Mucosa of descending colon (tissue), 3 donors: ENCODE data around the gene DACT1. TPM values are rescaled to one million over a fixed set of nuclear protein-coding genes. Genes with fewer than 3 reads are reported as not detected.
A peak's percentile ranks its signal among the peaks of the same experiment; 100 is the strongest.

Experiments
- ATAC-seq: fragments of 200-7000 bp; cut with Tn5 transposase; one replicate; pipeline ENCODE4 v1.9.1; 2020; ENCODE audit warnings: mild to moderate bottlenecking, moderate library complexity
- DNase-seq, 3 donors: peaks; one replicate each; pipeline ENCODE4 v3.0.0-alpha.2; 2020
- H3K36me3 ChIP-seq: fragments of 200-600 bp; one replicate; pipeline ENCODE4 v1.8.0; 2021; ENCODE audit warnings: low read depth, mild to moderate bottlenecking
- H3K4me1 ChIP-seq: fragments of 200-600 bp; one replicate; pipeline ENCODE4 v1.8.0; 2021; ENCODE audit warnings: low read depth, mild to moderate bottlenecking
- H3K4me3 ChIP-seq: fragments of 200-600 bp; one replicate; pipeline ENCODE4 v1.8.0; 2021; ENCODE audit warnings: mild to moderate bottlenecking
- H3K9me3 ChIP-seq: fragments of 200-600 bp; one replicate; pipeline ENCODE4 v1.8.0; 2021; ENCODE audit warnings: mild to moderate bottlenecking
- CTCF ChIP-seq: fragments of 200-600 bp; IDR thresholded peaks from one replicate; pipeline ENCODE4 v1.8.0; 2022; ENCODE audit warnings: antibody characterized with exemption, mild to moderate bottlenecking
- intact Hi-C, 2 donors: fragments of 100-400 bp; cut with DNase I in 1 of 2; cut with micrococcal nuclease in 1 of 2; formaldehyde crosslinking; loops; one replicate each; pipeline versions ENCODE4 v1.11.0 to v1.11.1; 2022; cut with DNase I, micrococcal nuclease
- total RNA-seq, 3 donors: library from RNA; stranded (reverse); fragmentation: NEBNext Ultra II Directional in 2 of 3; extraction: Animal tissue kit (Norgen Biotek cat#: 25700) in 2 of 3; gene quantifications; one replicate each; pipeline versions ENCODE4 v1.2.1 to v1.2.4, GENCODE V29; 2021 to 2023
- donor health status: DM: no; HTN: no; CAD: no; lungs with moderate emphysema.
- donor health status: DM: no; HTN: no; CAD: no.
- donor health status: DM: no; HTN: yes; CAD: no.

The DACT1 gene
- total RNA-seq, 3 donors from 2014 or later, result 2.3 to 7.2 (median 3.0) TPM

DNA sequence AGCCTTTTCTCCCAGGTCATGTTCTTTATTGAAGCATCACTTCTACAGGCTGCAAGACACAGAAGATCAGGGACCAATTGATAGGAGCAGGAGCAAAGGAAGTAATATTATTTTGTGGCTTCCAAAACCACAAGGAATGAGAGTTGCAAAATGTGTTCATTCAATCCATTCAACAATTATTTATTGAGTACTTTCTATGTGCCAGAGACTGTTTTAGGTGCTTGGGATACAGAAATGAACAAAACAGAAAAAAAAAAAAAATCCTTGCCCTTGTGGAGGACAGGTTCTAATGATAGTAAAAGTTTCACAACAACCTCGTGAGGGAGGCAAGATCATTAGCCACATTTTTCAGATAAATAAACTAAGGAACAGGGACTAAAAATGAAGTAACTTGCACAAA is 20.1 kb upstream of the DACT1 start:
- no peak overlapping the region for H3K4me3 ChIP-seq
- no peaks in the 10 kb centered on the region for H3K9me3 ChIP-seq
- intact Hi-C loops, result no loop called here
- DNase-seq, result no peak
- no peak for TF ChIP-seq CTCF
- no peaks in the 10 kb centered on the region for H3K36me3 ChIP-seq
- H3K4me1 ChIP-seq, result no peaks in the 10 kb centered on the region
- no peak for ATAC-seq

DNA sequence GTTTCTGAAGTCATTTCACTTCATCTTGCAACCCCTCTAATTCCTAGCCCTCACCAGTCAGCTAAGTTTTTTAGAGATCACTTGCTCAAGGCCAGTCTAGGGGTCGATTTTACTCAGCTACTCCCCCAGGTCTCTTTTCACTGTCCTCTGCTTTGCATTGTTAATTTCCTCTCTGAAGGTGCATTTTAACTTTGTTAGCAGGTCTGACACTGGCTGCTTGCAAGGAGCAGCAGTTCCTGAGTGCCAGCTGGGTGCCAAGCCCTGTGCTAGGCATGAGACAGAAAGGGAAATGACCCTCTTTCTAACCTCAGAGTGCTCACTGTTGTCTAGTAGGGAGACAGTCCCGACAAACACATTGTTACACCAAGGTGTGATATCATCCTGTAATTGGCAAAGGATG is 17.8 kb upstream of the DACT1 start:
- no peak for ATAC-seq
- intact Hi-C loops, result no loop called here
- H3K36me3 ChIP-seq, result no peaks in the 10 kb centered on the region

DNA sequence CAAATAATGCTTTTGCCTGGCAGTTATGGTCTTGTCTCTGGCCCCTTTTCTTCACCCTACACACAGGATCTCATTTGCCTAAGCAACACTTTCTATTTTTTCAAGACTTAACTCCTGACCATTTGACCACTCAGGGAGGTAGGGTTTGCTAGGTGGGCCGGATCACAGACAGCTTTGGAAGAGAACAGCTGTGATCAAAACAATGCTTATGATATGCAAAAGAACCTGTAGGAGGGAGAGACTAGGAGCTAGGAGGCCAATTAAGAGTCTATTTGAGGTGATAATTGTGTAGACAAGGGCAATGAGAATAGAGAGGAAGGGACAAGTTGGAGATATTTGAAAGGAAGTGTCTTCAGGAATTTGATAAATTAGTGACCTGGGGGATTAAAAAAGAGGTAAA is 12.3 kb upstream of the DACT1 start:
- Histone ChIP-seq H3K36me3 (no peaks in the 10 kb centered on the region), H3K9me3 (no peaks in the 10 kb centered on the region), H3K4me1 (no peaks in the 10 kb centered on the region), H3K4me3 (no peak overlapping the region)
- no peak for DNase-seq
- ATAC-seq, result no peak
- intact Hi-C loops, result no loop called here
- no peak for TF ChIP-seq CTCF

More for the DNA sequence above, 17.8 kb upstream of the DACT1 start:
- DNase-seq, result no peak
- H3K9me3 ChIP-seq, result no peaks in the 10 kb centered on the region
- no peak overlapping the region for H3K4me3 ChIP-seq
- TF ChIP-seq CTCF, result no peak
- H3K4me1 ChIP-seq, result no peaks in the 10 kb centered on the region

DNA sequence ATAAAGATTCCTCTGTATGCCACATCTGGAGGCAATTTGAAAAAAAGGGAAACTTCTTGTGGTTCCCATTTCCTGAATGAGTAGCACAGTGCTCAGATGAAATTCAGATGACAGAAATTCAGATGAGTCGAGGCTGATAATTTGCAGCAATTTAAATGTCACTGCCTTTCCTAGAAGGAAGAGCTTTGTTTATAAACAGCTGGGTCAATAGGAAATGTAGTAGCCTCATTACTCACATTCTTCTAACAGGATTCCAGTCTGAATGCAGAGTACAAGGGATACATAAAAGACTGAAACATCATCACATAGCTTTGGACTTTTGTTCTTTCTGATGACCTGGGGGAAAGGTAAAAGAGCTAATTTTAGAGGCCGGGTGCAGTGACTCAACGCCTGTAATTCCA is 11.3 kb upstream of the DACT1 start:
- H3K4me1 ChIP-seq, result no peaks in the 10 kb centered on the region
- no peak for TF ChIP-seq CTCF
- no peaks in the 10 kb centered on the region for H3K9me3 ChIP-seq
- no peak for DNase-seq
- intact Hi-C loops, result no loop called here
- H3K36me3 ChIP-seq, result no peaks in the 10 kb centered on the region
- peak; percentile 43 for ATAC-seq
- H3K4me3 ChIP-seq, result no peak overlapping the region

GRCh38 chr14:58628406-58628805 is 9.4 kb upstream of the DACT1 start:
- DNase-seq (no peak), ATAC-seq (no peak)
- Histone ChIP-seq H3K4me1 (no peaks in the 10 kb centered on the region), H3K36me3 (no peaks in the 10 kb centered on the region), H3K9me3 (no peaks in the 10 kb centered on the region), H3K4me3 (no peak overlapping the region)
- no peak for TF ChIP-seq CTCF
- intact Hi-C loops, result no loop called here

GRCh38 chr14:58629281-58629680 is 8.5 kb upstream of the DACT1 start:
- TF ChIP-seq CTCF, result no peak
- intact Hi-C loops, result no loop called here

More at GRCh38 chr14:58629281-58629680, 8.5 kb upstream of the DACT1 start:
- Histone ChIP-seq H3K4me1 (no peaks in the 10 kb centered on the region), H3K36me3 (no peaks in the 10 kb centered on the region), H3K4me3 (no peak overlapping the region), H3K9me3 (no peaks in the 10 kb centered on the region)
- no peak for DNase-seq
- no peak for ATAC-seq
